GM12891 (cell line): ENCODE results near the gene SLC15A4.
"Not testable (repeated sequence)": the region's sequence is repeated elsewhere in the genome, so short reads cannot be mapped to it uniquely, and the experiment has no call there.

Source experiments
- POLR2A ChIP-seq: IDR thresholded peaks from 2 replicates; pipeline ENCODE4 v1.6.1; 2011; ENCODE audit warnings: low read depth, low read length, control low read depth
- POLR2AphosphoS5 ChIP-seq: IDR thresholded peaks from 2 replicates; pipeline ENCODE4 v1.6.1; 2011; ENCODE audit warnings: low read depth, low read length, control low read depth
- POU2F2 ChIP-seq: IDR thresholded peaks from 2 replicates; pipeline ENCODE4 v1.6.1; 2011; ENCODE audit warnings: low read depth, mild to moderate bottlenecking, control low read depth, low read length, moderate library complexity
- SPI1 ChIP-seq: IDR thresholded peaks from 2 replicates; pipeline ENCODE4 v1.6.1; 2011; ENCODE audit warnings: low read depth, low read length, control low read depth
- TAF1 ChIP-seq: IDR thresholded peaks from 2 replicates; pipeline ENCODE4 v1.6.1; 2011; ENCODE audit warnings: low read depth, low read length, control low read depth

DNA sequence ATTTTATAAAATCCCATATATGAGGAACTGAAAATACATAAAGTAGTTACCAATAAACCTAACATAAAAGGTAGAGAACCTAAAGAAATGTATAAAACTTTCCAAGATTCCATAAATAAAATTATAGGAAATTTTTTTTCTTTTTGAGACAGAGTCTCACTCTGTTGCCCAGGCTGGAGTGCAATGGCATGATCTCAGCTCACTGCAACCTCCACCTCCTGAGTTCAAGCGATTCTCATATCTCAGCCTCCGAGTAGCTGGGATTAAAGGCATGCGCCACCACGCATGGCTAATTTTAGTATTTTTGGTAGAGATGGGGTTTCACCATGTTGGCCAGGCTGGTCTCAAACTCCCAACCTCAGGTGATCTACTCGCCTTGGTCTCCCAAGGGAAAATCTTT, 18.4 kb downstream of the SLC15A4 start:
- not testable (repeated sequence) for TF ChIP-seq TAF1, POLR2A, POLR2AphosphoS5, SPI1, POU2F2
